K562 (cell line): ENCODE data around the gene ACBD6. TPM values are rescaled to one million over a fixed set of nuclear protein-coding genes. Genes with fewer than 3 reads are reported as not detected.

ENCODE experiments used
- ATAC-seq: fragments of 200-7000 bp; cut with Tn5 transposase; 3 replicates; pipeline ENCODE4 v1.9.1; 2020; ENCODE audit warnings: moderate library complexity
- BruUV-seq: library from RNA; stranded (reverse); fragments of 400-500 nt; replicated peaks from 2 replicates; lab custom pipeline; 2021; lab: Mats Ljungman, UMichigan
- CTCF ChIA-PET: fragments of 300-600 bp; formaldehyde crosslinking; extraction: SDS; loops from one replicate; lab custom pipeline; 2021; ENCODE audit warnings: low intra/inter-chr PET ratio; lab: Yijun Ruan, JAX
- POLR2A ChIA-PET: fragments of 300-600, 350-650 bp; sonication (Branson Sonifier 250); formaldehyde crosslinking; extraction: SDS; loops from one replicate; lab custom pipeline; 2021; ENCODE audit warnings: antibody characterized with exemption, inconsistent platforms; lab: Yijun Ruan, JAX
- DNase-seq, 4 experiments: peaks; one replicate each; pipeline versions ENCODE4 v3.0.0 to v3.0.0-alpha.2; 2011 to 2018; ENCODE audit warnings: low spot score in 3 of 4, mixed read lengths in 3 of 4; ENCODE audit errors: extremely low read depth in 1 of 4
- FAIRE-seq: peaks from 2 replicates; lab custom pipeline; 2011; peaks lifted over from hg19 to GRCh38; lab: Jason Lieb, UNC
- H2AFZ ChIP-seq: 2 replicates; pipeline ENCODE4 v1.6.0; 2011; ENCODE audit warnings: low read depth, low read length, control low read depth, inconsistent platforms
- H3K27ac ChIP-seq: fragments of 200-600 bp; 3 replicates; pipeline ENCODE4 v1.8.0; 2011; ENCODE audit warnings: low read depth, mild to moderate bottlenecking, control low read depth, inconsistent platforms, low read length, moderate library complexity, mixed read lengths; ENCODE audit errors: extremely low read depth
- H3K27me3 ChIP-seq, 2 experiments: fragments of 300-600 bp in 1 of 2; 2 replicates in 1 of 2; 3 replicates in 1 of 2; pipeline versions ENCODE4 v1.6.0 to v1.8.0; 2011; ENCODE audit warnings: inconsistent platforms in 2 of 2, low read length in 2 of 2, mild to moderate bottlenecking in 1 of 2, mixed read lengths in 1 of 2, moderate library complexity in 1 of 2; ENCODE audit not compliant: control insufficient read depth in 2 of 2, insufficient read depth in 2 of 2
- H3K36me3 ChIP-seq: fragments of 300-600 bp; 3 replicates; pipeline ENCODE4 v1.8.0; 2011; ENCODE audit warnings: mild to moderate bottlenecking, low read length, inconsistent platforms; ENCODE audit not compliant: control insufficient read depth, insufficient read depth
- H3K4me1 ChIP-seq, 2 experiments: fragments of 200-600 bp in 1 of 2; replicated peaks in 1 of 2; 2 replicates in 1 of 2; 3 replicates in 1 of 2; pipeline versions ENCODE4 v1.5.1 to v1.8.0; 2011; ENCODE audit warnings: inconsistent platforms in 2 of 2, low read length in 2 of 2, mild to moderate bottlenecking in 1 of 2, mixed read lengths in 1 of 2, moderate library complexity in 1 of 2; ENCODE audit not compliant: control insufficient read depth in 2 of 2, insufficient read depth in 2 of 2
- H3K4me2 ChIP-seq: 2 replicates; pipeline ENCODE4 v1.6.1; 2011; ENCODE audit warnings: low read length, control low read depth, inconsistent platforms, mixed read lengths; ENCODE audit not compliant: insufficient read depth
- H3K4me3 ChIP-seq: fragments of 200-600 bp; sonication (generic), shearing (Covaris generic); 2 replicates; pipeline ENCODE4 v1.5.1; 2016; ENCODE audit warnings: control low read depth, inconsistent platforms
- H3K79me2 ChIP-seq: fragments of 200-600 bp; 3 replicates; pipeline ENCODE4 v1.8.0; 2011; ENCODE audit warnings: low read length, inconsistent platforms; ENCODE audit not compliant: control insufficient read depth, insufficient read depth
- H3K9ac ChIP-seq, 2 experiments: 2 replicates each; pipeline versions ENCODE4 v1.6.0 to v1.6.1; 2011; ENCODE audit warnings: low read depth in 2 of 2, low read length in 2 of 2, control low read depth in 1 of 2, inconsistent platforms in 1 of 2, mild to moderate bottlenecking in 1 of 2, mixed read lengths in 1 of 2; ENCODE audit not compliant: insufficient read depth in 1 of 2
- H3K9me1 ChIP-seq: one replicate; pipeline ENCODE4 v1.6.0; 2011; ENCODE audit warnings: inconsistent platforms, mild to moderate bottlenecking, low read length, moderate library complexity; ENCODE audit not compliant: control insufficient read depth, insufficient read depth
- H3K9me3 ChIP-seq: replicated peaks from 2 replicates; pipeline ENCODE4 v1.5.1; 2011; ENCODE audit warnings: low read depth, low read length, inconsistent platforms; ENCODE audit not compliant: control insufficient read depth, insufficient read depth
- H4K20me1 ChIP-seq: replicated peaks from 2 replicates; pipeline ENCODE4 v1.6.1; 2011; ENCODE audit warnings: low read length, inconsistent platforms, mixed read lengths; ENCODE audit not compliant: control insufficient read depth, insufficient read depth
- ATF7 ChIP-seq: fragments of 450-650 bp; IDR thresholded peaks from 2 replicates; pipeline ENCODE4 v1.7.1; 2014; ENCODE audit warnings: mild to moderate bottlenecking, moderate library complexity
- CREB3 ChIP-seq: fragments of 450-650 bp; conservative IDR thresholded peaks from 2 replicates; pipeline ENCODE4 v1.6.1; 2016; ENCODE audit warnings: missing genetic modification characterization, low read depth, mild to moderate bottlenecking, missing compliant biosample characterization, moderate library complexity
- FOS ChIP-seq: IDR thresholded peaks from 3 replicates; pipeline ENCODE4 v1.6.1; 2011; ENCODE audit not compliant: insufficient read length; ENCODE audit errors: extremely low read depth
- HCFC1 ChIP-seq: IDR thresholded peaks from 2 replicates; pipeline ENCODE4 v1.6.1; 2012; ENCODE audit warnings: low read depth, low read length, improper control_type of control experiment
- PHF20 ChIP-seq: fragments of 450-650 bp; IDR thresholded peaks from 2 replicates; pipeline ENCODE4 v1.6.1; 2018; ENCODE audit not compliant: partially characterized antibody
- RCOR1 ChIP-seq, 2 experiments: IDR thresholded peaks; 2 replicates each; pipeline ENCODE4 v1.6.1; 2012; ENCODE audit warnings: low read depth in 2 of 2, low read length in 2 of 2, borderline replicate concordance in 1 of 2, improper control_type of control experiment in 1 of 2
- ZNF143 ChIP-seq: sonication (generic); formaldehyde crosslinking; IDR thresholded peaks from 2 replicates; pipeline ENCODE4 v1.9.0; 2022; ENCODE audit warnings: mild to moderate bottlenecking, missing genetic modification reagents
- ZNF347 ChIP-seq: fragments of 450-650 bp; formaldehyde crosslinking; IDR thresholded peaks from 2 replicates; pipeline ENCODE4 v1.4.0; 2020; ENCODE audit warnings: low read depth, mild to moderate bottlenecking, moderate library complexity
- in situ Hi-C: fragments of 300-500 bp; cut with MboI; formaldehyde crosslinking; loops from 4 replicates; pipeline ENCODE4 v1.15.0; 2018; ENCODE audit warnings: inconsistent platforms, mixed read lengths
- intact Hi-C: fragments of 100-400 bp; cut with micrococcal nuclease; formaldehyde crosslinking; loops from 2 replicates; pipeline ENCODE4 v1.14.2; 2022
- polyA plus RNA-seq, 8 experiments: library from polyadenylated mRNA; depleted of rRNA in 4 of 8; stranded (reverse) in 5 of 8; unstranded in 3 of 8; fragments of >200 nt; fragmentation: Nextera tagmentation in 2 of 8; fragmentation: Illumina TruSeq in 1 of 8; extraction: Ambion mirVana in 2 of 8; extraction: Trizol in 1 of 8; gene quantifications; 2 replicates each; pipeline versions ENCODE4 v1.2.1 to v1.2.3, GENCODE V29; 2011 to 2014; ENCODE audit warnings: inconsistent platforms in 1 of 8, missing spikeins in 1 of 8
- total RNA-seq, 7 experiments: library from RNA; depleted of rRNA in 6 of 7; stranded (reverse); fragments of >200 nt in 6 of 7; fragmentation: Illumina TruSeq in 2 of 7; extraction: Trizol in 2 of 7; gene quantifications; 2 replicates each; pipeline versions ENCODE4 v1.2.1 to v1.2.3, GENCODE V29; 2011 to 2021; ENCODE audit warnings: low replicate concordance in 1 of 7
- TF ChIP-seq, protein P1 (sequence below): sonication (generic); formaldehyde crosslinking; IDR thresholded peaks from 2 replicates; pipeline ENCODE4 v1.9.0; 2022; ENCODE audit warnings: mild to moderate bottlenecking, missing genetic modification reagents
- TF ChIP-seq, protein P2 (sequence below): fragments of 250-450 bp; sonication (Bioruptor Pico); IDR thresholded peaks from 2 replicates; pipeline ENCODE4 v1.5.0; 2020; ENCODE audit warnings: mild to moderate bottlenecking, borderline replicate concordance
- TF ChIP-seq, protein P3 (sequence below): fragments of 450-650 bp; IDR thresholded peaks from 2 replicates; pipeline ENCODE4 v1.6.1; 2016; ENCODE audit warnings: borderline replicate concordance
- TF ChIP-seq, protein P4 (sequence below): sonication (generic); formaldehyde crosslinking; IDR thresholded peaks from 2 replicates; pipeline ENCODE4 v1.8.0; 2022; ENCODE audit warnings: mild to moderate bottlenecking, missing genetic modification reagents

ACBD6 gene
- total and polyA plus RNA-seq, 9 of the 15 experiments (the other 6 are each of a cell fraction or from before 2014, with no cell fraction given), result 16.9 to 107 (median 77.7) TPM

- H3K4me2 ChIP-seq, result no peak overlapping the region
- intact Hi-C loops (no loop called here), in situ Hi-C loops (no loop called here)
- no peaks in the 10 kb centered on the region; the same call in 2 of the 3 replicates for H3K36me3 ChIP-seq
- TF ChIP-seq FOS, result no peak
- no peak for TF ChIP-seq HCFC1
- TF ChIP-seq ATF7, result no peak
- TF ChIP-seq, protein P1, sequence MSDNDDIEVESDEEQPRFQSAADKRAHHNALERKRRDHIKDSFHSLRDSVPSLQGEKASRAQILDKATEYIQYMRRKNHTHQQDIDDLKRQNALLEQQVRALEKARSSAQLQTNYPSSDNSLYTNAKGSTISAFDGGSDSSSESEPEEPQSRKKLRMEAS (CRISPR knock-in tag), result no peak
- no peak for TF ChIP-seq ZNF143 (CRISPR knock-in tag)
- no peak for TF ChIP-seq RCOR1 (IDR thresholded peaks at IDR 0.05; ENCODE audit: borderline replicate concordance in 1 of 2, low read depth in 2 of 2, low read length in 2 of 2)
- no peak for TF ChIP-seq PHF20
- TF ChIP-seq, protein P2, sequence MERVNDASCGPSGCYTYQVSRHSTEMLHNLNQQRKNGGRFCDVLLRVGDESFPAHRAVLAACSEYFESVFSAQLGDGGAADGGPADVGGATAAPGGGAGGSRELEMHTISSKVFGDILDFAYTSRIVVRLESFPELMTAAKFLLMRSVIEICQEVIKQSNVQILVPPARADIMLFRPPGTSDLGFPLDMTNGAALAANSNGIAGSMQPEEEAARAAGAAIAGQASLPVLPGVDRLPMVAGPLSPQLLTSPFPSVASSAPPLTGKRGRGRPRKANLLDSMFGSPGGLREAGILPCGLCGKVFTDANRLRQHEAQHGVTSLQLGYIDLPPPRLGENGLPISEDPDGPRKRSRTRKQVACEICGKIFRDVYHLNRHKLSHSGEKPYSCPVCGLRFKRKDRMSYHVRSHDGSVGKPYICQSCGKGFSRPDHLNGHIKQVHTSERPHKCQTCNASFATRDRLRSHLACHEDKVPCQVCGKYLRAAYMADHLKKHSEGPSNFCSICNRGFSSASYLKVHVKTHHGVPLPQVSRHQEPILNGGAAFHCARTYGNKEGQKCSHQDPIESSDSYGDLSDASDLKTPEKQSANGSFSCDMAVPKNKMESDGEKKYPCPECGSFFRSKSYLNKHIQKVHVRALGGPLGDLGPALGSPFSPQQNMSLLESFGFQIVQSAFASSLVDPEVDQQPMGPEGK, result no peak
- TF ChIP-seq, protein P3, sequence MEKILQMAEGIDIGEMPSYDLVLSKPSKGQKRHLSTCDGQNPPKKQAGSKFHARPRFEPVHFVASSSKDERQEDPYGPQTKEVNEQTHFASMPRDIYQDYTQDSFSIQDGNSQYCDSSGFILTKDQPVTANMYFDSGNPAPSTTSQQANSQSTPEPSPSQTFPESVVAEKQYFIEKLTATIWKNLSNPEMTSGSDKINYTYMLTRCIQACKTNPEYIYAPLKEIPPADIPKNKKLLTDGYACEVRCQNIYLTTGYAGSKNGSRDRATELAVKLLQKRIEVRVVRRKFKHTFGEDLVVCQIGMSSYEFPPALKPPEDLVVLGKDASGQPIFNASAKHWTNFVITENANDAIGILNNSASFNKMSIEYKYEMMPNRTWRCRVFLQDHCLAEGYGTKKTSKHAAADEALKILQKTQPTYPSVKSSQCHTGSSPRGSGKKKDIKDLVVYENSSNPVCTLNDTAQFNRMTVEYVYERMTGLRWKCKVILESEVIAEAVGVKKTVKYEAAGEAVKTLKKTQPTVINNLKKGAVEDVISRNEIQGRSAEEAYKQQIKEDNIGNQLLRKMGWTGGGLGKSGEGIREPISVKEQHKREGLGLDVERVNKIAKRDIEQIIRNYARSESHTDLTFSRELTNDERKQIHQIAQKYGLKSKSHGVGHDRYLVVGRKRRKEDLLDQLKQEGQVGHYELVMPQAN, result no peak
- TF ChIP-seq, protein P4, sequence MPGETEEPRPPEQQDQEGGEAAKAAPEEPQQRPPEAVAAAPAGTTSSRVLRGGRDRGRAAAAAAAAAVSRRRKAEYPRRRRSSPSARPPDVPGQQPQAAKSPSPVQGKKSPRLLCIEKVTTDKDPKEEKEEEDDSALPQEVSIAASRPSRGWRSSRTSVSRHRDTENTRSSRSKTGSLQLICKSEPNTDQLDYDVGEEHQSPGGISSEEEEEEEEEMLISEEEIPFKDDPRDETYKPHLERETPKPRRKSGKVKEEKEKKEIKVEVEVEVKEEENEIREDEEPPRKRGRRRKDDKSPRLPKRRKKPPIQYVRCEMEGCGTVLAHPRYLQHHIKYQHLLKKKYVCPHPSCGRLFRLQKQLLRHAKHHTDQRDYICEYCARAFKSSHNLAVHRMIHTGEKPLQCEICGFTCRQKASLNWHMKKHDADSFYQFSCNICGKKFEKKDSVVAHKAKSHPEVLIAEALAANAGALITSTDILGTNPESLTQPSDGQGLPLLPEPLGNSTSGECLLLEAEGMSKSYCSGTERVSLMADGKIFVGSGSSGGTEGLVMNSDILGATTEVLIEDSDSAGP (CRISPR knock-in tag), result no peak
- TF ChIP-seq CREB3, result no peak
- TF ChIP-seq ZNF347 (CRISPR knock-in tag), result no peak
- H4K20me1 ChIP-seq, result no peaks in the 10 kb centered on the region
- ATAC-seq (no peak), FAIRE-seq (no peak), DNase-seq (no peak)
- H2AFZ ChIP-seq, result no peak overlapping the region
- BruUV-seq, result no TSS peak
- no peaks in the 10 kb centered on the region for H3K27me3 ChIP-seq
- no peaks in the 10 kb centered on the region for H3K9me3 ChIP-seq
- H3K4me3 ChIP-seq, result no peak overlapping the region
- H3K27ac ChIP-seq, result no peak overlapping the region
- H3K9ac ChIP-seq, result no peak overlapping the region
- no peaks in the 10 kb centered on the region for H3K9me1 ChIP-seq
- no peaks in the 10 kb centered on the region for H3K4me1 ChIP-seq
- H3K79me2 ChIP-seq, result peaks cover 29% of the 10 kb centered on the region; the same call in 2 of the 3 replicates
- CTCF ChIA-PET, result interaction anchor here (0.6 kb wide), 1 partner anchor 48 kb away, joined by 3 read pairs; no protein-coding TSS in a partner anchor
- POLR2A ChIA-PET, result no interaction called here
Measured at GRCh38 chr1:180451504-180451903, 50.9 kb downstream of the ACBD6 start.
